Epidermal melanocyte (primary cell): ENCODE results near the gene UPK1B.
"Not testable (repeated sequence)": the region's sequence is repeated elsewhere in the genome, so short reads cannot be mapped to it uniquely, and the experiment has no call there.

Source experiments
- DNase-seq: peaks from one replicate; pipeline ENCODE4 v3.0.0; 2011; ENCODE audit warnings: low spot score; ENCODE audit not compliant: insufficient read length

Gene UPK1B

GRCh38 chr3:119221779-119222320, 48.5 kb downstream of the UPK1B start:
- DNase-seq, result no peak

DNA sequence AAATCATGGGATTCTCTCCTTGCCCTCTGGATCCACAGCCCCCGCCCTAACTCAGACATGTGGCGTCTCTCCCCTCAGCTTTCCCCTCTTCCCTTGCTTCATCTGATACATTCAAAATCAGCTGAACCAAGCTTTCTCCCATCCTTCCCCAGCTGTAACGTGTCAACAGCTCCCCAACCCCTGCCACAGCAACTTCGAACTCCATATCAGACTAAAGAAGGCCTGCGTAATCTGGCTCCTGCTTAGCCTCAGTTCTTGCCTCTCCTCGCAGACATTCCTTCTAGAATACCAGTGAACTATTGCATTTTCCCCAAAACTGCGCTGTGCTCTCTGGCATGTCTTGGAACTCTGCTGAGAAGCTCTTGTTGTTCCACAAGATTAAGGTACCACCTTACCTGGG, 49.0 kb downstream of the UPK1B start:
- DNase-seq, result no peak

DNA sequence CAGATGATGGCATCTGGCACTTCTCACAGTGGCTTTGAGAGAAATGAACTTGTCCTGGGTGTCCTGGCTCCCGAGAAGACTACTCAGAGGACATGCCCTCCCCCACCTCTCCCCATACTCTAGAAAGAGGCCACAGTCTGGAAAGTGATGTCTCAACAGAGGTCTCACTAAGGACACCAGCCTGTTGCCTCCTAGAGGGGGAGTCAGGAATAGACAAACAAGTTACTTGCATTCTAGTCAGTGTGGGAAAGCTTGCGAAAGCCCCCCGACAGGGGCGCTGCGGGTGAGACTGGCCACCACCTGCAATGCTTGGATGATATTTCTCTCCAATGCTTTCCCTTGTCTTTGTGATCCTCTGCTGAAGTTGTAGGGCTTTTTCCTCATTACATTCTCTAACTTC, 50.1 kb downstream of the UPK1B start:
- DNase-seq, result no peak

GRCh38 chr3:119225121-119225520, 51.7 kb downstream of the UPK1B start:
- no peak for DNase-seq

GRCh38 chr3:119227070-119227850, 53.9 kb downstream of the UPK1B start:
- DNase-seq, result no peak

DNA sequence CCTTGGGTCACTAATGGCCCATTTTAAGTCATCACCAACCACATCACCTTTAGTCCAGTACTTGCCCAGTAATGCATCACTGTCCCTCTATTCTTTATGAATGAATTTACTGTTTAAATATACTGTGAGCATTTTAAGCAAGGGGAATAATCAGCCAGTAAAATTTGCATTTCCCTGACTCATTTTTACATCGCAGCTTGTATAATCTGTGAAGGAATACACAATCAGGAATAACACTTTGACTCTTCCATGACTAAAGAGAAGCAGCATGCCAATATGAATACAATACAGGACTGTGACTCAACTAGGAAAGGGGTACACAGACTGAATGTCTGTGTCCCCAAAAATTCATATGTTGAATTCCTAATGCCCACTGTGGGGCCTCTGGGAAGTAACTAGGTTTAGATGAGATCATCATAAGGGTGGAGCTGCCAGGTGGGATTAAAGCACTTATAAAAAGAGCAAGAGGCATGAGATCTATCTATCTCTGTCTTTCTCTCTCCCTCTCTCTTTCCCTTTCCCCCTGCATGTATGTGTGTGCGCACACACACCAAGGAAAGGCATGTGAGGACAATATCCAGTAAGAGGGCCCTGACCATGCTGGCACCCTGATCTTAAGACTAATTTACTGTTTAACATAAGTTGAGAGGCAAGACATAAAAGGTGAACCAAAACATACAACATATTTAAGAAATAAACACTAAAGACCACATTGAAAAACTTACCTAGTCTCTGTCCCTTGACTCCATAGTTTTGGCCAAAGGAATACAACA, 55.2 kb downstream of the UPK1B start:
- no peak for DNase-seq

GRCh38 chr3:119229190-119229589, 55.8 kb downstream of the UPK1B start:
- DNase-seq, result no peak

DNA sequence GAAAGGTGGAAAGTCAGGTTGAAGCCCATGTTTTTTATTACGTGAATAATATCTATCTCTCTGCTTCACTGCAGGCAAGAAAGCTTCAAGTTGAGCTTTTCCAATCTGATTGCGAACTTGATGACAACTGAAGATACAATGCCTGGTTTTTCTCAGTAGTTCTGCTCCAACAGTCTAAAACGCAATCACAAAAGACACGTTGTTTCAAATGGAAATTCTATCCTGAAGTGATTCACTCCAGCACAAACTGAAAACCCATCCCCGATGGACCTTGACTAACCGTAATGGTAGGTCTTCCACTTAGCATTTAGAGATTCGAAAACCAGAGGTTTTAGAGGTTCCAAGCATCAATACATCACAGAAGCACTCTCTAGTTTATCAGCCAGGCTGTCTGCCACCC, 56.7 kb downstream of the UPK1B start:
- no peak for DNase-seq

GRCh38 chr3:119230745-119231144, 57.3 kb downstream of the UPK1B start:
- no peak for DNase-seq

DNA sequence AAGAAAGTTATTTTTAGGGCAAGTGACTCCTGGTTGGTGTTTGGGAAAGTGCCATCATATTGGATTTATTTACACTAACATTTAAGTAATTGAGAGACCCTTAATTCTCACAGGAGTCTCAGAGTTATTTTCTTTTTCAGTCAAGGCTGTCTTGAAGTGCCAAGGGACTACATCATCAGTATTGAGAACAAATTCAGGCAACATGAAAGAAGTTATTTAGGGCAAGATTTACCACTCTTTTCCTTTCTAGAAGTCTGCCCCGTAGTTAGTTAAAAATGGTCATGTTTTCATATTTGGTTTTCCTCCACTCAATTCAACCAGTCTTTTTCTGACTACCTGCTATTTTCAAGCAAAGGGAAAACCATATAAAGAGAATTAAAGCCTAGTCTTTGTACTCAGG, 61.2 kb downstream of the UPK1B start:
- DNase-seq, result no peak

DNA sequence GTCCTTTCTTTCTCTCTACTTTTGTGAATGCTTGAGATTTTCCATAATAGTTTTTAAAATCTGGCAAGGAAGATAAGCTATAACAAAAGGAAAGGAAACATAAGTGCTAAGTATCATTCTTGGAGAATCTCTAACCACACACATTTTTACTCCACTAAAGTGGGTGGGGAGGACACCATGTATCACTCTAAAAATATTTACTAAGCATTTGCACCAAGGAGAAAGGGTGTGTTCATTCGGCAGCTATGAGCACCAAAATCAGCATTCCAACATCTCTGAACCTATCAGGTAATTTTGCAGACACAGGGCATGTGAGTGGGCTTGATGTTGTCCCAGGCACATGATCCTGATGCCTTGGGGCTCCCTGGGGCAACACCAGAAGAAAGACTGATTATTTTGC, 61.8 kb downstream of the UPK1B start:
- no peak for DNase-seq

GRCh38 chr3:119236756-119237155, 63.4 kb downstream of the UPK1B start:
- DNase-seq, result no peak

- no peak for DNase-seq
These were observed 63.9 kb downstream of the UPK1B start for GRCh38 chr3:119237299-119237698.

DNA sequence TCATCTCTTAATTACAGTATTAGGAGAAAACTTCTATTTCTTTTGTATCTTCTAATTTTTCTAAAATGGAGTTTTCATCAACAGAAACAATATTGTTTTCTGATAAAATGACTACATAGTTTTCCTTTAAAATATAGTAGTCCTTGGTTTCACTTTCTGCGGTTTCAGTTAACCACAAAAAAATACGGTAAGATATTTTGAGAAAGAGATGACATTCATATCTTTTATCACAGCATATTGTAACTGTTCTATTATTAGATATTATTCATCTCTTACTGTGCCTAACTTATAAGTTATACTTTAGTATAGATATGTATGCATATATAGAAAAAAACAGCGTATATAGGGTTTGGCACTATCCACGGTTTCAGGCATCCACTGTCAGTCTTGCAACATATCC, 65.0 kb downstream of the UPK1B start:
- no peak for DNase-seq

DNA sequence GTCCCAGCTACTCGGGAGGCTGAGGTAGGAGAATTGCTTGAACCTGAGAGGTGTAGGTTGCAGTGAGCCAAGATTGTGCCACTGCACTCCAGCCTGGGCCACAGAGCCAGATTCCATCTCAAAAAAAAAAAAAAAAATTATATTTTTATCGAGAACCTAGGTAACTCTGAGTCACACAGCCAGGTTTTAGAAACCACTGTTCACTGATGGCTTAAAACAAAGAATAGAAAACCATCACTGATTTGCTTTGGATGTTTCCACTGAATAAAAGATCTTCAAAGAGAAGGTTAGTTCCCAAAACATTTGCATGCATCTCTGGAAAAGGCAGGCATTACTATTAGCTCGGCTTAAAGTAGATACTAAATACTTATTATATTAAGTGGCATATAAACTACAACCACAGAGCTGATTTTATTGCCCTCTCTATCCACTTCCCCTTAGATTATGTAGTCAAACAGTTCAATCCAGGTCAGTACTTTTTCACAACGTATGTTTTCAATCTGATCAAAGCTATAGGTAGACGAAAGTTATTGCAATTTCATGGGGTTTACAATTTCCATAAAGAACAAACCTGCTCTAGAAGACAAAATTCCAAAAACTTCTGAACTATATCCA, 65.9 kb downstream of the UPK1B start:
- no peak for DNase-seq

DNA sequence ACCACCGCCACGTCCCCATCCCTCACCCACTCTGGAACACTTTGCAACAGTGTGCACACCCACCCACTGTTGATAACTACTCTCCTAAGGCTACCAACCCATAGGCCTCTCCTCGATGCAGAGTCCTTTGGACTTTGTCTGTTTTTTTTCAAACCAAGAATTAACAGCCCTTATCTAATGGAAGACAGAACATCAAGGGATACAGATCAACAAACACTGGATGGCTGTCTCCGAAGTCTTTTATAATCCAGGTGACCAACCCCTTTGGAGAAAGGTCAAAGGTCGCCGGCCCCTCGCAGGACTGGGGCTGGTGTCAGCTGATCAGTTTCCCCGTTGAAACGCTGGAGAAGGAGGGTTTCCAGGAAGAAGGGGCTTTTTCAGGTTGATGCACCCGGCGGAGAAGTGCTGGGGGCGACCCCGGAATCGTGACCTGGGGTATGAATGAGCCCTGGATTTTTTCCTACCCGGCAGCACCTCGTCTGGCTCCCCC, 66.7 kb downstream of the UPK1B start:
- no peak for DNase-seq

DNA sequence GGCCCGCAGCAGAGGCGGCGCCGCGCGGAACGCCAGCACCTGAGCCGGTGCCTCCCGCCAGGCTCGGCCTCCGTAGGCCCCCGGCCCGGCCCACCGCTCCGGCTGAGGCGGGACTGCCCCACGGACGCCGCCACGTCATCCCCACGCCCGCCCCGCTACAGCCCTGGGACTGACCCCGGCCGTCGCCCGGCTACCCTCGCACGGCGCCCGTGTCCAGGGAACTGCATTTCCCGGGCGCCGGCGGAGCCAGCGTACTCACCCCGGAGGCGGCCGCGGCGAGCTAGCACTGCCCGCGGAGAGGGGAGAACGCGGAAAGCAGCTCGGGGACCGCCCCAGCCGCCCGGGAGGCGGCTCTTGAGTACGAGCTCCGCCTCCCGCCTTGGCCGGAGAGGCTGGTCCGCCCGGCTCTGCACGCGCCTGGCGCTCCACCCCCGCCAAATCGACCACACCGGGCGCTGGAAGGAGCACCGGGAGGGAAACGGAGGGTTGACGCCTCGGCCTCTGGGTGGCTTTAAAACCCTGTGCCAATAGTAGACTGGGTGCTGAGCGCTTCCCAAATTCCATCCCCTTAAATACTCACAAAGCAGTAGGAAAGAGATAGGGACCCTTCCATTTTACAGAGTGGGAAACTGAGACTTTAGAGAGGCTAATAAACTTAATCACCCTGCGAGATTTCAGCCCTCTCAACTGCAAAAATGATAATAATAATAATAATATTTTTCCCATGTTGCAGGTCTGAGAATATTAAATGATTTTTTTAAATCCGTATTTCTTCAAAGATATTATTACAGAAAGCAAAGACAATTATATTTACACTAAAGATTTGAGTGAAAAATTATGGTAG, 67.4 kb downstream of the UPK1B start, which contains the start of gene B4GALT4:
B4GALT4 (minus strand) TSS at position 288 of the 844 bp plus-strand sequence. CDS start 10,779 bp downstream, outside the sequence.
- peak; percentile 59 for DNase-seq

DNA sequence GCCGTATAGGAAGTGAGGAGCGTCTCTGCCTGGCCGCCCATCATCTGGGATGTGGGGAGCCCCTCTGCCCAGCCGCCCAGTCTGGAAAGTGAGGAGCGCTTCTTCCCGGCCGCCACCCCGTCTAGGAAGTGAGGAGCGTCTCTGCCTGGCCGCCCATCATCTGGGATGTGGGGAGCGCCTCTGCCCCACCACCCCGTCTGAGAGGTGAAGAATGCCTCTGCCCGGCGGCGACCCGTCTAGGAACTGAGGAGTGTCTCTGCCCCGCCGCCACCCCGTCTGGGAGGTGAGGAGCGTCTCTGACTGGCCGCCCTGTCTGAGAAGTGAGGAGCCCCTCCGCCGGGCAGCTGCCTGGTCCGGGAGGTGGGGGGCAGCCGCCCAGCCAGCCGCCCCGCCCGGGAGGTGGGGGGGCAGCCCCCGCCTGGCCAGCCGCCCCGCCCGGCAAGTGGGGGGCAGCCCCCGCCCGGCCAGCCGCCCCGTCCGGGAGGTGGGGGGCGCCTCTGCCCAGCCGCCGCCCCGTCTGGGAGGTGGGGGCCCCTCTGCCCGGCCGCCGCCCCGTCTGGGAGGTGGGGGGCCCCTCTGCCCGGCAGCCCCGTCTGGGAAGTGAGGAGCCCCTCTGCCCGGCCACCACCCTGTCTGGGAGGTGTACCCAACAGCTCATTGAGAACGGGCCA, 69.1 kb downstream of the UPK1B start:
- not testable (repeated sequence) for DNase-seq

DNA sequence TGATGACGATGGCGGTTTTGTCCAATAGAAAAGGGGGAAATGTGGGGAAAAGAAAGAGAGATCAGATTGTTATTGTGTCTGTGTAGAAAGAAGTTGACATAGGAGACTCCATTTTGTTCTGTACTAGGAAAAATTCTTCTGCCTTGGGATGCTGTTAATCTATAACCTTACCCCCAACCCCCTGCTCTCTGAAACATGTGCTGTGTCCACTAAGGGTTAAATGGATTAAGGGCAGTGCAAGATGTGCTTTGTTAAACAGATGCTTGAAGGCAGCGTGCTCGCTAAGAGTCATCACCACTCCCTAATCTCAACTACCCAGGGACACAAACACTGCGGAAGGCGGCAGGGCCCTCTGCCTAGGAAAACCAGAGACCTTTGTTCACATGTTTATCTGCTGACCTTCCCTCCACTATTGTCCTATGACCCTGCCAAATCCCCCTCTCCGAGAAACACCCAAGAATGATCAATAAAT, 69.7 kb downstream of the UPK1B start:
- not testable (repeated sequence) for DNase-seq

DNA sequence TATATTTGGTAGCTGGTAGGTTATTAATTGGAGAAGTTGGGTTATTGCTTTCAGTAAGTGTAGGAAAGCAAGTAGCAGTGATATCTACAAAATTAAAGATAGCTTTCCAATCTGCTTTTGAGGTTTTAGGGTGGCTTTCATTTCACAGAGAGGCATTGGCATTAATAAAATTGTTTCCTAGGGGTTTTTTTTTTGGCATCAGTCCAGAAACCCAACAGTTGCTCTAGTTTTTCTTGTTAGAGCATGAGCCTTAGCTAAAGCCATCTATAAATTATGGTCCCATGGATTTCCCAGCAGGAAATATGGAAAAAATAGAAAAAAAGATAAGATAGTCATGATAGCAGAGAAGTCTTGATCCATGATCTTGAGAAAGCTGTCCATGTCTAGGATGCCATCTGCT, 70.3 kb downstream of the UPK1B start:
- DNase-seq, result no peak
